Fibroblast of mammary gland (primary cell): Measurements from ENCODE around the gene RPIA.
"Not testable (repeated sequence)": the region's sequence is repeated elsewhere in the genome, so short reads cannot be mapped to it uniquely, and the experiment has no call there.

ENCODE experiments used
- DNase-seq: peaks from one replicate; pipeline ENCODE4 v3.0.0-alpha.2; 2010; ENCODE audit warnings: low read depth
- H3K4me3 ChIP-seq: 2 replicates; pipeline ENCODE4 v1.5.1; 2011; ENCODE audit warnings: low read depth, mild to moderate bottlenecking, low read length, moderate library complexity; ENCODE audit not compliant: control insufficient read depth
- CTCF ChIP-seq: conservative IDR thresholded peaks from 2 replicates; pipeline ENCODE4 v1.5.1; 2011; ENCODE audit warnings: low read depth, low read length, inconsistent platforms; ENCODE audit not compliant: control insufficient read depth, insufficient read depth

The RPIA gene

GRCh38 chr2:88754585-88755320 lies 63.3 kb downstream of the RPIA start:
- H3K4me3 ChIP-seq: no peak overlapping the region
- DNase-seq: no peak
- no peak for TF ChIP-seq CTCF

- TF ChIP-seq CTCF: no peak
- no peak for DNase-seq
- H3K4me3 ChIP-seq: no peak overlapping the region
Measured at GRCh38 chr2:88755836-88756235, 64.4 kb downstream of the RPIA start.

GRCh38 chr2:88757025-88757424 lies 65.6 kb downstream of the RPIA start:
- no peak for TF ChIP-seq CTCF
- no peak overlapping the region for H3K4me3 ChIP-seq

GRCh38 chr2:88758702-88759101 lies 67.2 kb downstream of the RPIA start:
- not testable (repeated sequence) for H3K4me3 ChIP-seq, DNase-seq

More at GRCh38 chr2:88757025-88757424, 65.6 kb downstream of the RPIA start:
- no peak for DNase-seq

GRCh38 chr2:88760819-88761598 lies 69.5 kb downstream of the RPIA start:
- DNase-seq: no peak
- no peak overlapping the region for H3K4me3 ChIP-seq
- TF ChIP-seq CTCF: no peak

- TF ChIP-seq CTCF: no peak
- no peak for DNase-seq
- H3K4me3 ChIP-seq: no peak overlapping the region
Measured at GRCh38 chr2:88764141-88764849, 72.8 kb downstream of the RPIA start.

- no peak for TF ChIP-seq CTCF
- H3K4me3 ChIP-seq: no peak overlapping the region
- no peak for DNase-seq
Measured at GRCh38 chr2:88764850-88765153, 73.3 kb downstream of the RPIA start.
